DND-41 (cell line): ENCODE data around the gene CSTA.

Experiments
- ATAC-seq: fragments of 200-7000 bp; cut with Tn5 transposase; 3 replicates; pipeline ENCODE4 v1.9.1; 2021; ENCODE audit warnings: low read depth; ENCODE audit not compliant: insufficient read depth
- DNase-seq: peaks from one replicate; pipeline ENCODE4 v3.0.0-alpha.2; 2020
- H2AFZ ChIP-seq: 2 replicates; pipeline ENCODE4 v1.6.0; 2012; ENCODE audit warnings: low read depth, low read length
- H3K27ac ChIP-seq: 2 replicates; pipeline ENCODE4 v1.5.1; 2012; ENCODE audit warnings: low read length, inconsistent platforms
- H3K27me3 ChIP-seq: fragments of 200-600 bp; sonication (generic); 2 replicates; pipeline ENCODE4 v1.6.0; 2012; ENCODE audit warnings: low read length, mild to moderate bottlenecking, inconsistent platforms; ENCODE audit not compliant: insufficient read depth, poor library complexity
- H3K36me3 ChIP-seq: 2 replicates; pipeline ENCODE4 v1.5.1; 2012; ENCODE audit warnings: low read length, inconsistent platforms; ENCODE audit not compliant: insufficient read depth
- H3K4me1 ChIP-seq: 2 replicates; pipeline ENCODE4 v1.5.1; 2012; ENCODE audit warnings: mild to moderate bottlenecking, low read length; ENCODE audit not compliant: insufficient read depth
- H3K4me2 ChIP-seq: 2 replicates; pipeline ENCODE4 v1.6.0; 2012; ENCODE audit warnings: mild to moderate bottlenecking, moderate library complexity, low read length, inconsistent platforms; ENCODE audit not compliant: insufficient read depth
- H3K4me3 ChIP-seq, 2 experiments: fragments of 200-600 bp in 1 of 2; shearing (Covaris generic) in 1 of 2; 2 replicates each; pipeline ENCODE4 v1.5.1; 2012 to 2016; ENCODE audit warnings: inconsistent platforms in 2 of 2, low read length in 2 of 2, mild to moderate bottlenecking in 2 of 2, low read depth in 1 of 2, moderate library complexity in 1 of 2
- H3K79me2 ChIP-seq: 2 replicates; pipeline ENCODE4 v1.6.0; 2012; ENCODE audit warnings: low read length, inconsistent platforms; ENCODE audit not compliant: insufficient read depth
- H3K9ac ChIP-seq: 2 replicates; pipeline ENCODE4 v1.6.0; 2012; ENCODE audit warnings: low read depth, mild to moderate bottlenecking, inconsistent platforms, low read length, moderate library complexity
- H3K9me3 ChIP-seq: 2 replicates; pipeline ENCODE4 v1.5.1; 2012; ENCODE audit warnings: low read length, moderate library complexity, mild to moderate bottlenecking, inconsistent platforms; ENCODE audit not compliant: insufficient read depth, severe bottlenecking
- H4K20me1 ChIP-seq: 2 replicates; pipeline ENCODE4 v1.6.0; 2012; ENCODE audit warnings: low read length; ENCODE audit not compliant: insufficient read depth
- CTCF ChIP-seq: IDR thresholded peaks from 2 replicates; pipeline ENCODE4 v1.5.1; 2012; ENCODE audit warnings: borderline replicate concordance, low read length, moderate library complexity, mild to moderate bottlenecking; ENCODE audit not compliant: poor library complexity, severe bottlenecking; ENCODE audit errors: extremely low read depth
- EZH2 ChIP-seq: IDR thresholded peaks from 3 replicates; pipeline ENCODE4 v1.6.1; 2012; ENCODE audit warnings: borderline replicate concordance, low read depth, mild to moderate bottlenecking, moderate library complexity, low read length, inconsistent platforms; ENCODE audit not compliant: severe bottlenecking

The CSTA gene

GRCh38 chr3:122366379-122366749 is 41.3 kb downstream of the CSTA start:
- Histone ChIP-seq H3K9ac (no peak overlapping the region), H3K27ac (no peak overlapping the region), H4K20me1 (no peaks in the 10 kb centered on the region; the same call in 1 of the 2 replicates), H3K36me3 (peaks cover 84% of the 10 kb centered on the region), H3K4me2 (no peak overlapping the region), H3K79me2 (no peaks in the 10 kb centered on the region), H3K27me3 (no peaks in the 10 kb centered on the region), H3K9me3 (no peaks in the 10 kb centered on the region), H2AFZ (no peak overlapping the region), H3K4me3 (no peak overlapping the region), H3K4me1 (no peaks in the 10 kb centered on the region)
- ATAC-seq (no peak), DNase-seq (no peak)
- no peak for TF ChIP-seq CTCF
- no peak for TF ChIP-seq EZH2

GRCh38 chr3:122374034-122374433 is 49.0 kb downstream of the CSTA start:
- ATAC-seq = no peak
- Histone ChIP-seq H3K79me2 (peaks cover 61% of the 10 kb centered on the region), H3K9ac (no peak overlapping the region), H3K27me3 (no peaks in the 10 kb centered on the region), H4K20me1 (no peaks in the 10 kb centered on the region), H3K4me3 (no peak overlapping the region), H2AFZ (no peak overlapping the region), H3K4me2 (no peak overlapping the region), H3K27ac (no peak overlapping the region), H3K4me1 (peaks cover 10% of the 10 kb centered on the region; the same call in 1 of the 2 replicates), H3K36me3 (peaks cover 34% of the 10 kb centered on the region; the same call in 1 of the 2 replicates), H3K9me3 (no peaks in the 10 kb centered on the region)
- TF ChIP-seq EZH2 = no peak
- DNase-seq = no peak

- DNase-seq (peak; percentile 17), ATAC-seq (no peak)
- H3K27ac ChIP-seq = no peak overlapping the region
- peaks cover 44% of the 10 kb centered on the region for H3K4me1 ChIP-seq
- no peaks in the 10 kb centered on the region for H4K20me1 ChIP-seq
- H3K4me2 ChIP-seq = no peak overlapping the region
- peaks cover 91% of the 10 kb centered on the region for H3K79me2 ChIP-seq
- no peak for TF ChIP-seq CTCF
- TF ChIP-seq EZH2 = no peak
- no peaks in the 10 kb centered on the region for H3K27me3 ChIP-seq
- H3K9ac ChIP-seq = no peak overlapping the region
- H3K9me3 ChIP-seq = no peaks in the 10 kb centered on the region
- H2AFZ ChIP-seq = no peak overlapping the region
- 0 out of 2 replicates have a peak, but pooled peaks cover 3% of the 10 kb centered on the region for H3K36me3 ChIP-seq
- H3K4me3 ChIP-seq = no peak overlapping the region
These were observed 52.9 kb downstream of the CSTA start for GRCh38 chr3:122377975-122378374.

- Histone ChIP-seq H3K27me3 (no peaks in the 10 kb centered on the region), H3K4me3 (peak within 1 kb of the TSS; percentile 73 to 83), H3K9me3 (no peaks in the 10 kb centered on the region), H3K4me1 (peaks cover 85% of the 10 kb centered on the region), H3K9ac (peak within 1 kb of the TSS; percentile 59), H3K79me2 (peaks cover 98% of the 10 kb centered on the region), H3K27ac (peak within 1 kb of the TSS; percentile 75), H3K36me3 (peaks cover 13% of the 10 kb centered on the region; the same call in 1 of the 2 replicates), H3K4me2 (peak within 1 kb of the TSS; percentile 74), H4K20me1 (no peaks in the 10 kb centered on the region), H2AFZ (peak within 1 kb of the TSS; percentile 88)
- ATAC-seq (peak; percentile 70), DNase-seq (peak; percentile 92)
- TF ChIP-seq EZH2 = no peak
- TF ChIP-seq CTCF = no peak
These were observed 58.0 kb downstream of the CSTA start, which contains the start of gene MIX23 for GRCh38 chr3:122382888-122383666. Gene MIX23, minus strand, starts transcription at chr3:122383231. Its CDS starts 7 bp downstream, at chr3:122383224.
